Left ventricle myocardium inferior (tissue), 1 donor: ENCODE data around the gene MT4. TPM values are rescaled to one million over a fixed set of nuclear protein-coding genes. Genes with fewer than 3 reads are reported as not detected.
A peak's percentile ranks its signal among the peaks of the same experiment; 100 is the strongest.

Source experiments
- DNase-seq: peaks from one replicate; pipeline ENCODE4 v3.0.0-alpha.2; 2020
- H3K27ac ChIP-seq: fragments of 200-600 bp; replicated peaks from 2 replicates; pipeline ENCODE4 v1.8.0; 2021
- H3K27me3 ChIP-seq: fragments of 200-600 bp; 2 replicates; pipeline ENCODE4 v1.8.0; 2021; ENCODE audit warnings: low read depth
- H3K36me3 ChIP-seq: fragments of 200-600 bp; 2 replicates; pipeline ENCODE4 v1.8.0; 2021
- H3K4me1 ChIP-seq: fragments of 200-600 bp; 2 replicates; pipeline ENCODE4 v1.8.0; 2021
- H3K4me3 ChIP-seq: fragments of 200-600 bp; 2 replicates; pipeline ENCODE4 v1.8.0; 2021; ENCODE audit warnings: mild to moderate bottlenecking, moderate library complexity
- H3K9me3 ChIP-seq: fragments of 200-600 bp; replicated peaks from 2 replicates; pipeline ENCODE4 v1.8.0; 2021
- CTCF ChIP-seq: fragments of 200-600 bp; IDR thresholded peaks from 2 replicates; pipeline ENCODE4 v1.8.0; 2021; ENCODE audit warnings: antibody characterized with exemption, mild to moderate bottlenecking, borderline replicate concordance
- intact Hi-C: fragments of 100-400 bp; cut with micrococcal nuclease; formaldehyde crosslinking; loops from one replicate; pipeline ENCODE4 v1.11.0; 2022
- long read RNA-seq: library from polyadenylated mRNA; unstranded; transcript quantifications from one replicate; pipeline ENCODE4 v2.0.0, GENCODE V29; 2021
- total RNA-seq: library from RNA; stranded (reverse); fragmentation: NEBNext Ultra II Directional; extraction: Animal tissue kit (Norgen Biotek cat#: 25700); gene quantifications from one replicate; pipeline ENCODE4 v1.2.1, GENCODE V29; 2021
- donor health status: DM: no; HTN: yes; CAD: no; lungs with severe emphysema.

MT4 gene
- total RNA-seq, result not detected
- long read RNA-seq, result 0 reads

GRCh38 chr16:56564793-56565477 is at the start of gene MT4:
TSS of gene MT4 (plus strand) at chr16:56565073. CDS start at chr16:56565129, 56 bp downstream.
- Histone ChIP-seq H3K36me3 (no peaks in the 10 kb centered on the region), H3K27ac (no peak within 1 kb of the TSS), H3K4me3 (no peak within 1 kb of the TSS), H3K27me3 (peaks cover 18% of the 10 kb centered on the region), H3K4me1 (no peaks in the 10 kb centered on the region), H3K9me3 (no peaks in the 10 kb centered on the region)
- no peak for DNase-seq
- intact Hi-C loops, result no loop called here
- no peak for TF ChIP-seq CTCF

GRCh38 chr16:56515665-56516064 is 49.2 kb upstream of the MT4 start:
- Histone ChIP-seq H3K27ac (peak overlapping the region; percentile 29), H3K4me3 (no peak overlapping the region), H3K9me3 (no peaks in the 10 kb centered on the region), H3K27me3 (no peaks in the 10 kb centered on the region), H3K36me3 (peaks cover 22% of the 10 kb centered on the region), H3K4me1 (peaks cover 62% of the 10 kb centered on the region)
- intact Hi-C loops, result loop anchor here (10.0 kb wide), 1 partner anchor 89 kb away; the partner anchor contains the start of gene MT2A
- TF ChIP-seq CTCF, result no peak
- DNase-seq, result no peak

GRCh38 chr16:56517206-56517605 is 47.7 kb upstream of the MT4 start:
- H3K27ac ChIP-seq, result no peak overlapping the region

GRCh38 chr16:56518425-56518824 is 46.4 kb upstream of the MT4 start:
- no peaks in the 10 kb centered on the region for H3K27me3 ChIP-seq
- peaks cover 57% of the 10 kb centered on the region for H3K4me1 ChIP-seq
- no peaks in the 10 kb centered on the region for H3K36me3 ChIP-seq
- no peaks in the 10 kb centered on the region for H3K9me3 ChIP-seq
- no peak for TF ChIP-seq CTCF
- H3K27ac ChIP-seq, result peak overlapping the region; percentile 7
- peak overlapping the region; percentile 97 for H3K4me3 ChIP-seq
- intact Hi-C loops, result loop anchor here (10.0 kb wide), 1 partner anchor 86 kb away; the partner anchor contains the start of gene MT2A
- no peak for DNase-seq

More at GRCh38 chr16:56517206-56517605, 47.7 kb upstream of the MT4 start:
- TF ChIP-seq CTCF, result no peak
- Histone ChIP-seq H3K4me1 (peaks cover 57% of the 10 kb centered on the region), H3K9me3 (no peaks in the 10 kb centered on the region), H3K27me3 (no peaks in the 10 kb centered on the region), H3K36me3 (peaks cover 9% of the 10 kb centered on the region), H3K4me3 (no peak overlapping the region)
- intact Hi-C loops, result loop anchor here (10.0 kb wide), 1 partner anchor 88 kb away; the partner anchor contains the start of gene MT2A
- no peak for DNase-seq

GRCh38 chr16:56519459-56520250 is 45.2 kb upstream of the MT4 start, which contains the start of gene BBS2:
TSS of gene BBS2 (minus strand) at chr16:56520024. CDS start at chr16:56519862, 162 bp downstream.
- Histone ChIP-seq H3K27ac (peak within 1 kb of the TSS; percentile 95), H3K4me1 (peaks cover 56% of the 10 kb centered on the region), H3K36me3 (no peaks in the 10 kb centered on the region), H3K4me3 (peak within 1 kb of the TSS; percentile 97), H3K27me3 (no peaks in the 10 kb centered on the region), H3K9me3 (no peaks in the 10 kb centered on the region)
- TF ChIP-seq CTCF, result no peak
- DNase-seq, result peak; percentile 92
- intact Hi-C loops, result loop anchor here (10.0 kb wide), 1 partner anchor 85 kb away; the partner anchor contains the start of gene MT2A
